OCI-LY7 (cell line): ENCODE results near the gene RPS6KL1. TPM values are rescaled to one million over a fixed set of nuclear protein-coding genes. Genes with fewer than 3 reads are reported as not detected.

Experiments
- BruUV-seq: library from RNA; stranded (reverse); fragments of 400-500 nt; replicated peaks from 2 replicates; lab custom pipeline; 2021; lab: Mats Ljungman, UMichigan
- CTCF ChIA-PET: fragments of 300-600 bp; sonication (Branson Sonifier 250); formaldehyde crosslinking; loops from one replicate; lab custom pipeline; 2022; ENCODE audit warnings: antibody characterized with exemption; ENCODE audit not compliant: unreplicated experiment; lab: Charles Lee
- POLR2A ChIA-PET: fragments of 300-600 bp; sonication (Branson Sonifier 250); formaldehyde crosslinking; loops from one replicate; lab custom pipeline; 2022; ENCODE audit warnings: antibody characterized with exemption; lab: Charles Lee
- DNase-seq: peaks from one replicate; pipeline ENCODE4 v3.0.0-alpha.2; 2015; ENCODE audit warnings: low spot score
- H2AFZ ChIP-seq: fragments of 200-600 bp; sonication (generic), shearing (Covaris generic); 2 replicates; pipeline ENCODE4 v1.6.1; 2014; ENCODE audit warnings: mild to moderate bottlenecking, antibody characterized with exemption, low read length, moderate library complexity
- H3K27ac ChIP-seq: fragments of 200-600 bp; sonication (generic); 2 replicates; pipeline ENCODE4 v1.5.1; 2014; ENCODE audit warnings: mixed run types, low read depth, mild to moderate bottlenecking, moderate library complexity, low read length, inconsistent platforms; ENCODE audit not compliant: poor library complexity, severe bottlenecking
- H3K36me3 ChIP-seq: fragments of 200-600 bp; sonication (generic); 2 replicates; pipeline ENCODE4 v1.6.1; 2014; ENCODE audit warnings: mild to moderate bottlenecking, antibody characterized with exemption, low read length, moderate library complexity, mixed read lengths; ENCODE audit not compliant: insufficient read depth
- H3K4me1 ChIP-seq: fragments of 200-600 bp; sonication (generic); 2 replicates; pipeline ENCODE4 v1.5.1; 2014; ENCODE audit warnings: mild to moderate bottlenecking, low read length; ENCODE audit not compliant: insufficient read depth, poor library complexity, severe bottlenecking
- H3K4me2 ChIP-seq: fragments of 200-600 bp; sonication (generic); 2 replicates; pipeline ENCODE4 v1.6.1; 2014; ENCODE audit warnings: mild to moderate bottlenecking, low read length
- H3K4me3 ChIP-seq: fragments of 200-600 bp; sonication (generic); 2 replicates; pipeline ENCODE4 v1.5.1; 2014; ENCODE audit warnings: mild to moderate bottlenecking, low read depth, low read length; ENCODE audit not compliant: poor library complexity, severe bottlenecking
- H3K79me2 ChIP-seq: fragments of 200-600 bp; sonication (generic); 2 replicates; pipeline ENCODE4 v1.6.1; 2016; ENCODE audit warnings: low read depth, mild to moderate bottlenecking, low read length, moderate library complexity, mixed read lengths; ENCODE audit not compliant: insufficient read depth
- H3K9me2 ChIP-seq: fragments of 200-600 bp; sonication (generic); 2 replicates; pipeline ENCODE4 v1.6.1; 2016; ENCODE audit warnings: mild to moderate bottlenecking, low read length, mixed read lengths; ENCODE audit not compliant: insufficient read depth
- H3K9me3 ChIP-seq: fragments of 200-600 bp; sonication (generic); 2 replicates; pipeline ENCODE4 v1.6.1; 2014; ENCODE audit warnings: mild to moderate bottlenecking, mixed run types, low read length, mixed read lengths
- H4K20me1 ChIP-seq: fragments of 200-600 bp; sonication (generic); 2 replicates; pipeline ENCODE4 v1.6.1; 2014; ENCODE audit warnings: mild to moderate bottlenecking, antibody characterized with exemption, low read length, moderate library complexity, mixed read lengths; ENCODE audit not compliant: insufficient read depth
- EZH2phosphoT487 ChIP-seq: fragments of 200-600 bp; sonication (generic); IDR thresholded peaks from 2 replicates; pipeline ENCODE4 v1.6.1; 2018; ENCODE audit warnings: low read depth, borderline replicate concordance, mild to moderate bottlenecking, mixed run types, antibody characterized with exemption, low read length, moderate library complexity, mixed read lengths
- intact Hi-C: fragments of 100-400 bp; cut with micrococcal nuclease; formaldehyde crosslinking; loops from one replicate; pipeline ENCODE4 v1.10.0; 2022; ENCODE audit not compliant: unreplicated experiment
- total RNA-seq, 2 experiments: library from RNA; depleted of rRNA in 1 of 2; stranded (reverse); fragments of >200 nt in 1 of 2; shearing (Covaris generic) in 1 of 2; gene quantifications; 2 replicates each; pipeline ENCODE4 v1.2.3, GENCODE V29; 2014 to 2022
- TF ChIP-seq, protein P1 (sequence below): fragments of 200-600 bp; sonication (generic); conservative IDR thresholded peaks from 2 replicates; pipeline ENCODE4 v1.5.1; 2014; ENCODE audit warnings: mild to moderate bottlenecking, antibody characterized with exemption, low read length, moderate library complexity, mixed read lengths

The RPS6KL1 gene
- total RNA-seq, 2 experiments from 2014 or later, result 6.1 to 15.3 TPM

DNA sequence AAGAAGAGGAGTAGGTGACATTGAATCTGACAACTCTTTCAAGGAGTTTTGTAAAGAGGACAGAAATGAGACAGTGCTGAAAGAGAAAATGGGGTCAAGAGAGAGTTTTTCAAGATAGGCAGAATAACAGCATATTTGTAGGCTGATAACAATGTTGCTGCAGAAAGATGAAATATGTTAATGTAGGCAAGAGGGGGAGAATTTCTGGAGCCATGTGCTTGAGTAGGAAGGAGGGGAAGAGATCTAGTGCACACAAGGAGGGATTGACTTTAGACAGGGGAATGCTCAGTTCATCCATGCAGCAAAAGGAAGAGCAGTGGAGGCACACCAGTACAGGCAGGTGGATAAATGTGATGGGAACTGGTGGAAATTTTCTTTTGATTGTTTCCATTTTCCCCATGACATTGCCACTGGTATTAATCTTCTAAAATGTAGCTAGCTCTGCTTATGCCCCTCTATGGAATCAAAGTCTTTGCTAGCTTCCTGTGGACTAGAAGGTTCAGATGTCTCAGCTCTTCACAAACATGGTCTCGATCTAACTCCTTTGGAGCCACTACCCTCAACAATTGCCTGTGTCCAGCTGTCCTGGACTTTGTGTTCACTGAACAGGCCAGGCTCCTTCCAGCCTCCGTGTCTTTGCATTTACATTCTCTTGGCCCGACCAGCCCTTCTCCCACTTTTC lies 56.2 kb downstream of the RPS6KL1 start:
- H4K20me1 ChIP-seq, result no peaks in the 10 kb centered on the region
- no peaks in the 10 kb centered on the region for H3K9me3 ChIP-seq
- no peaks in the 10 kb centered on the region for H3K79me2 ChIP-seq
- no peak for DNase-seq
- no peaks in the 10 kb centered on the region for H3K4me1 ChIP-seq
- no peaks in the 10 kb centered on the region for H3K36me3 ChIP-seq
- TF ChIP-seq EZH2phosphoT487, result no peak
- TF ChIP-seq, protein P1, sequence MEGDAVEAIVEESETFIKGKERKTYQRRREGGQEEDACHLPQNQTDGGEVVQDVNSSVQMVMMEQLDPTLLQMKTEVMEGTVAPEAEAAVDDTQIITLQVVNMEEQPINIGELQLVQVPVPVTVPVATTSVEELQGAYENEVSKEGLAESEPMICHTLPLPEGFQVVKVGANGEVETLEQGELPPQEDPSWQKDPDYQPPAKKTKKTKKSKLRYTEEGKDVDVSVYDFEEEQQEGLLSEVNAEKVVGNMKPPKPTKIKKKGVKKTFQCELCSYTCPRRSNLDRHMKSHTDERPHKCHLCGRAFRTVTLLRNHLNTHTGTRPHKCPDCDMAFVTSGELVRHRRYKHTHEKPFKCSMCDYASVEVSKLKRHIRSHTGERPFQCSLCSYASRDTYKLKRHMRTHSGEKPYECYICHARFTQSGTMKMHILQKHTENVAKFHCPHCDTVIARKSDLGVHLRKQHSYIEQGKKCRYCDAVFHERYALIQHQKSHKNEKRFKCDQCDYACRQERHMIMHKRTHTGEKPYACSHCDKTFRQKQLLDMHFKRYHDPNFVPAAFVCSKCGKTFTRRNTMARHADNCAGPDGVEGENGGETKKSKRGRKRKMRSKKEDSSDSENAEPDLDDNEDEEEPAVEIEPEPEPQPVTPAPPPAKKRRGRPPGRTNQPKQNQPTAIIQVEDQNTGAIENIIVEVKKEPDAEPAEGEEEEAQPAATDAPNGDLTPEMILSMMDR, result no peak
- H3K4me2 ChIP-seq, result no peak overlapping the region
- H3K27ac ChIP-seq, result no peak overlapping the region
- H3K4me3 ChIP-seq, result no peak overlapping the region
- no TSS peak for BruUV-seq
- intact Hi-C loops, result loop anchor here (10.0 kb wide), 1 partner anchor 438 kb away; no protein-coding TSS in a partner anchor
- CTCF ChIA-PET, result interaction anchor here (1.4 kb wide), 1 partner anchor 38 kb away, joined by 4 read pairs; no protein-coding TSS in a partner anchor
- H3K9me2 ChIP-seq, result no peaks in the 10 kb centered on the region
- POLR2A ChIA-PET, result interaction anchor here (0.6 to 1.6 kb wide), 3 partner anchors 25 to 435 kb away, joined by 3 to 5 read pairs (median 4); partner anchors contain the start of gene RPS6KL1
- no peak overlapping the region for H2AFZ ChIP-seq

DNA sequence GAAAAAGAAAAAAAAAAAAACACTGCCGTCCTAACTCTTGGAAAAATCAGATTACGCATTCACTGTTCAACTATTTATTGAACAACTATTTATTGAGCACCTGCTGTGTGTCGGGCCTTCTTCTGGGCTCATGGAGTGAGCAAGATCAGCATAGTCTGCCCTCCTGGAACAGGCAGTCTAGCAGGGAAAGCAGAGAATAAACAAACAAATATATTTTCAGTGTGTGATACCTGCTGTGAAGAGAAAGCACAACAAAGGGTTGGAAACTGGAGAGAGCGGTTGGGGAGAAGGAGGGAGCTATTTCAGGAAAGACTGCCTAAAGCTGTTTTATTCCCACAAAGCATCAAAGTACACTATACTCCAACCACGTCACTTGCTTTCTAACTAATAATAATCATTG lies 57.9 kb downstream of the RPS6KL1 start:
- Histone ChIP-seq H2AFZ (no peak overlapping the region), H3K9me2 (no peaks in the 10 kb centered on the region), H3K9me3 (no peaks in the 10 kb centered on the region), H3K4me1 (no peaks in the 10 kb centered on the region), H3K4me3 (no peak overlapping the region), H4K20me1 (no peaks in the 10 kb centered on the region), H3K36me3 (no peaks in the 10 kb centered on the region), H3K27ac (no peak overlapping the region), H3K79me2 (no peaks in the 10 kb centered on the region), H3K4me2 (no peak overlapping the region)
- ChIA-PET CTCF (no interaction called here), POLR2A (interaction anchor here (0.7 to 1.1 kb wide), 2 partner anchors 8 to 10 kb away, joined by 3 to 4 read pairs; no protein-coding TSS in a partner anchor)
- TF ChIP-seq, protein P1, result no peak
- TF ChIP-seq EZH2phosphoT487, result no peak
- BruUV-seq, result no TSS peak
- intact Hi-C loops, result loop anchor here (10.0 kb wide), 1 partner anchor 440 kb away; no protein-coding TSS in a partner anchor
- DNase-seq, result no peak

DNA sequence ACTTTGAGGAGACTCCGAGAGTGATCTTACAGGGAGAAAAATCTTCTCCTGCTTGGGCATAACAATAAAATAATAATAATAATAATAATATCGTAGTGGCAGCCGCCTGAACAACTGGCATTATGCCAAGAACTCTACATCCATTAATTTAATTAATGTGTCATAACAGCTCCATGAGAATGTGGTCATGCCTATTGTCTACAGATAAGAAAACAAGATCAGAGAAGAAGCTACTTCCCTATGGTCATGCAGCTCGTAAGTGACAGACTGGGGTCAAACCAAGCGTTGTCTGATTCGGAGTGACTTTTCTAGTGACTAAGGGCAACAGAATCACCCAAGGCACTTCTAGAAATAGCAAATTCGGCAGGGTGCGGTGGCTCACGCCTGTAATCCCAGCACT lies 58.9 kb downstream of the RPS6KL1 start:
- intact Hi-C loops, result loop anchor here (10.0 kb wide), 1 partner anchor 441 kb away; no protein-coding TSS in a partner anchor
- no peaks in the 10 kb centered on the region for H3K4me1 ChIP-seq
- no TSS peak for BruUV-seq

More for the DNA sequence above, 58.9 kb downstream of the RPS6KL1 start:
- no peaks in the 10 kb centered on the region for H3K9me2 ChIP-seq
- H4K20me1 ChIP-seq, result no peaks in the 10 kb centered on the region
- H3K9me3 ChIP-seq, result no peaks in the 10 kb centered on the region
- CTCF ChIA-PET, result no interaction called here
- H3K27ac ChIP-seq, result no peak overlapping the region
- no peaks in the 10 kb centered on the region for H3K79me2 ChIP-seq
- POLR2A ChIA-PET, result interaction anchor here (0.7 to 1.1 kb wide), 2 partner anchors 9 kb away, joined by 3 to 4 read pairs; no protein-coding TSS in a partner anchor
- no peak for DNase-seq
- no peak overlapping the region for H3K4me2 ChIP-seq
- no peaks in the 10 kb centered on the region for H3K36me3 ChIP-seq
- no peak overlapping the region for H2AFZ ChIP-seq
- no peak for TF ChIP-seq EZH2phosphoT487
- TF ChIP-seq, protein P1, result no peak
- no peak overlapping the region for H3K4me3 ChIP-seq
